ENCODE results near the gene EGFL8. TPM values are rescaled to one million over a fixed set of nuclear protein-coding genes. Genes with fewer than 3 reads are reported as not detected.
A peak's percentile ranks its signal among the peaks of the same experiment; 100 is the strongest.

Gene EGFL8
- total and polyA plus RNA-seq, 9 of the 15 experiments (the other 6 are each of a cell fraction or from before 2014, with no cell fraction given) = 2.2 to 47.4 (median 14.2) TPM

DNA sequence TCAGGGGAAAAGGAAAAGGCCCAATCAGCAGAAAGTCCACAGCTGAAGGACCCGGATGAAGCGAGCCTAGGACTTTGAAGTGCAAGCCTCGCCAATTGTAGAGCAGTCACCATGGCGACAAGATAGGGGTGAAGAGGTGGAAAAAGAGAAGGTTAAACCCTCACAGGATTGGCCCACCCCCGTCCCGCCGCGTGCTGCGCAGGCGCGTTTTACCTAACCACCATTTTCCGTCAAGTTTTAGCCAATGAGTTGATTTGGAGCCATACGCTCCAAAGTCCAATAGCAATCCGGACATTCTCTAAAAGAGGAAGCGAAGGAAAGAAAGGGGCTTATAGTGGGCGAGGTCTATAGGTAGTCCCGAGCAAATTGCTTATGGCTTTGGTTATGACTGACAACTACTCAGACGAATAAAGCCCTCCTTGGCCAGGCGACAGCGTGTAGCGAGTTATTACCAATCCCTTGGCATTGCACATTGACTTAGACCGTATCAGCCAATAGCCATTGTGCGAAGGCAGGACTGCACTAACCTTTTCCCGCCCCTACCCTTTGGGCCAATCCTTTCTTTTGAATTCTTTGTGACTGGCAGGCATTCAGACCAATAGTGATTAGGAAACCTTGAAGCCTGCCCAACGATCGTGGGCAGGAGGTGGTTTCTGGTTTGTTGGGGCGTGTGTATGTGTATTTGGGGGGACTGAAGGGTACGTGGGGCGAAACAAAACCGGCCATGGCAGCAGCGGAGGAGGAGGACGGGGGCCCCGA is 13.6 kb downstream of the EGFL8 start, which contains the start of gene RNF5 (continued):
- TF ChIP-seq CREB1 (IDR thresholded peaks at IDR 0.05) (peak; percentile 82), CREB1 (CRISPR knock-in tag; IDR thresholded peaks at IDR 0.05) (peak; percentile 49; the same call in 1 of the 2 replicates), ZFX (CRISPR knock-in tag; IDR thresholded peaks at IDR 0.05) (no peak), ZNF134 (CRISPR knock-in tag; conservative IDR thresholded peaks at IDR 0.05) (peak; percentile 39; the same call in 1 of the 2 replicates), ZNF445 (CRISPR knock-in tag; IDR thresholded peaks at IDR 0.05; ENCODE audit: low read depth) (no peak), ZNF165 (CRISPR knock-in tag; IDR thresholded peaks at IDR 0.05; ENCODE audit: borderline replicate concordance) (no peak), ZFPM2 (CRISPR knock-in tag; IDR thresholded peaks at IDR 0.05) (no peak), MYNN (IDR thresholded peaks at IDR 0.05) (no peak; the same call in none of the 2 replicates), MYNN (CRISPR knock-in tag; IDR thresholded peaks at IDR 0.05) (no peak)
- TF ChIP-seq, protein P1, sequence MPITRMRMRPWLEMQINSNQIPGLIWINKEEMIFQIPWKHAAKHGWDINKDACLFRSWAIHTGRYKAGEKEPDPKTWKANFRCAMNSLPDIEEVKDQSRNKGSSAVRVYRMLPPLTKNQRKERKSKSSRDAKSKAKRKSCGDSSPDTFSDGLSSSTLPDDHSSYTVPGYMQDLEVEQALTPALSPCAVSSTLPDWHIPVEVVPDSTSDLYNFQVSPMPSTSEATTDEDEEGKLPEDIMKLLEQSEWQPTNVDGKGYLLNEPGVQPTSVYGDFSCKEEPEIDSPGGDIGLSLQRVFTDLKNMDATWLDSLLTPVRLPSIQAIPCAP (CRISPR knock-in tag; IDR thresholded peaks at IDR 0.05; ENCODE audit: borderline replicate concordance) = no peak
- TF ChIP-seq, protein P2, sequence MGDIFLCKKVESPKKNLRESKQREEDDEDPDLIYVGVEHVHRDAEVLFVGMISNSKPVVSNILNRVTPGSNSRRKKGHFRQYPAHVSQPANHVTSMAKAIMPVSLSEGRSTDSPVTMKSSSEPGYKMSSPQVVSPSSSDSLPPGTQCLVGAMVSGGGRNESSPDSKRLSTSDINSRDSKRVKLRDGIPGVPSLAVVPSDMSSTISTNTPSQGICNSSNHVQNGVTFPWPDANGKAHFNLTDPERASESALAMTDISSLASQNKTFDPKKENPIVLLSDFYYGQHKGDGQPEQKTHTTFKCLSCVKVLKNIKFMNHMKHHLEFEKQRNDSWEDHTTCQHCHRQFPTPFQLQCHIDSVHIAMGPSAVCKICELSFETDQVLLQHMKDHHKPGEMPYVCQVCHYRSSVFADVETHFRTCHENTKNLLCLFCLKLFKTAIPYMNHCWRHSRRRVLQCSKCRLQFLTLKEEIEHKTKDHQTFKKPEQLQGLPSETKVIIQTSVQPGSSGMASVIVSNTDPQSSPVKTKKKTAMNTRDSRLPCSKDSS (IDR thresholded peaks at IDR 0.05; ENCODE audit: low read depth, partially characterized antibody) = no peak
- TF ChIP-seq, protein P3, sequence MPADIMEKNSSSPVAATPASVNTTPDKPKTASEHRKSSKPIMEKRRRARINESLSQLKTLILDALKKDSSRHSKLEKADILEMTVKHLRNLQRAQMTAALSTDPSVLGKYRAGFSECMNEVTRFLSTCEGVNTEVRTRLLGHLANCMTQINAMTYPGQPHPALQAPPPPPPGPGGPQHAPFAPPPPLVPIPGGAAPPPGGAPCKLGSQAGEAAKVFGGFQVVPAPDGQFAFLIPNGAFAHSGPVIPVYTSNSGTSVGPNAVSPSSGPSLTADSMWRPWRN (IDR thresholded peaks at IDR 0.05; ENCODE audit: low read depth) = no peak; the same call in 1 of the 2 replicates
- TF ChIP-seq, protein P4, sequence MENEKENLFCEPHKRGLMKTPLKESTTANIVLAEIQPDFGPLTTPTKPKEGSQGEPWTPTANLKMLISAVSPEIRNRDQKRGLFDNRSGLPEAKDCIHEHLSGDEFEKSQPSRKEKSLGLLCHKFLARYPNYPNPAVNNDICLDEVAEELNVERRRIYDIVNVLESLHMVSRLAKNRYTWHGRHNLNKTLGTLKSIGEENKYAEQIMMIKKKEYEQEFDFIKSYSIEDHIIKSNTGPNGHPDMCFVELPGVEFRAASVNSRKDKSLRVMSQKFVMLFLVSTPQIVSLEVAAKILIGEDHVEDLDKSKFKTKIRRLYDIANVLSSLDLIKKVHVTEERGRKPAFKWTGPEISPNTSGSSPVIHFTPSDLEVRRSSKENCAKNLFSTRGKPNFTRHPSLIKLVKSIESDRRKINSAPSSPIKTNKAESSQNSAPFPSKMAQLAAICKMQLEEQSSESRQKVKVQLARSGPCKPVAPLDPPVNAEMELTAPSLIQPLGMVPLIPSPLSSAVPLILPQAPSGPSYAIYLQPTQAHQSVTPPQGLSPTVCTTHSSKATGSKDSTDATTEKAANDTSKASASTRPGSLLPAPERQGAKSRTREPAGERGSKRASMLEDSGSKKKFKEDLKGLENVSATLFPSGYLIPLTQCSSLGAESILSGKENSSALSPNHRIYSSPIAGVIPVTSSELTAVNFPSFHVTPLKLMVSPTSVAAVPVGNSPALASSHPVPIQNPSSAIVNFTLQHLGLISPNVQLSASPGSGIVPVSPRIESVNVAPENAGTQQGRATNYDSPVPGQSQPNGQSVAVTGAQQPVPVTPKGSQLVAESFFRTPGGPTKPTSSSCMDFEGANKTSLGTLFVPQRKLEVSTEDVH (IDR thresholded peaks at IDR 0.05; ENCODE audit: low read depth, partially characterized antibody) = peak; percentile 52
- TF ChIP-seq, protein P5, sequence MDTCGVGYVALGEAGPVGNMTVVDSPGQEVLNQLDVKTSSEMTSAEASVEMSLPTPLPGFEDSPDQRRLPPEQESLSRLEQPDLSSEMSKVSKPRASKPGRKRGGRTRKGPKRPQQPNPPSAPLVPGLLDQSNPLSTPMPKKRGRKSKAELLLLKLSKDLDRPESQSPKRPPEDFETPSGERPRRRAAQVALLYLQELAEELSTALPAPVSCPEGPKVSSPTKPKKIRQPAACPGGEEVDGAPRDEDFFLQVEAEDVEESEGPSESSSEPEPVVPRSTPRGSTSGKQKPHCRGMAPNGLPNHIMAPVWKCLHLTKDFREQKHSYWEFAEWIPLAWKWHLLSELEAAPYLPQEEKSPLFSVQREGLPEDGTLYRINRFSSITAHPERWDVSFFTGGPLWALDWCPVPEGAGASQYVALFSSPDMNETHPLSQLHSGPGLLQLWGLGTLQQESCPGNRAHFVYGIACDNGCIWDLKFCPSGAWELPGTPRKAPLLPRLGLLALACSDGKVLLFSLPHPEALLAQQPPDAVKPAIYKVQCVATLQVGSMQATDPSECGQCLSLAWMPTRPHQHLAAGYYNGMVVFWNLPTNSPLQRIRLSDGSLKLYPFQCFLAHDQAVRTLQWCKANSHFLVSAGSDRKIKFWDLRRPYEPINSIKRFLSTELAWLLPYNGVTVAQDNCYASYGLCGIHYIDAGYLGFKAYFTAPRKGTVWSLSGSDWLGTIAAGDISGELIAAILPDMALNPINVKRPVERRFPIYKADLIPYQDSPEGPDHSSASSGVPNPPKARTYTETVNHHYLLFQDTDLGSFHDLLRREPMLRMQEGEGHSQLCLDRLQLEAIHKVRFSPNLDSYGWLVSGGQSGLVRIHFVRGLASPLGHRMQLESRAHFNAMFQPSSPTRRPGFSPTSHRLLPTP (IDR thresholded peaks at IDR 0.05; ENCODE audit: borderline replicate concordance, extremely low read depth, insufficient read length) = no peak
- TF ChIP-seq, protein P6, sequence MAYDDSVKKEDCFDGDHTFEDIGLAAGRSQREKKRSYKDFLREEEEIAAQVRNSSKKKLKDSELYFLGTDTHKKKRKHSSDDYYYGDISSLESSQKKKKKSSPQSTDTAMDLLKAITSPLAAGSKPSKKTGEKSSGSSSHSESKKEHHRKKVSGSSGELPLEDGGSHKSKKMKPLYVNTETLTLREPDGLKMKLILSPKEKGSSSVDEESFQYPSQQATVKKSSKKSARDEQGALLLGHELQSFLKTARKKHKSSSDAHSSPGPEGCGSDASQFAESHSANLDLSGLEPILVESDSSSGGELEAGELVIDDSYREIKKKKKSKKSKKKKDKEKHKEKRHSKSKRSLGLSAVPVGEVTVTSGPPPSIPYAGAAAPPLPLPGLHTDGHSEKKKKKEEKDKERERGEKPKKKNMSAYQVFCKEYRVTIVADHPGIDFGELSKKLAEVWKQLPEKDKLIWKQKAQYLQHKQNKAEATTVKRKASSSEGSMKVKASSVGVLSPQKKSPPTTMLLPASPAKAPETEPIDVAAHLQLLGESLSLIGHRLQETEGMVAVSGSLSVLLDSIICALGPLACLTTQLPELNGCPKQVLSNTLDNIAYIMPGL (CRISPR knock-in tag; IDR thresholded peaks at IDR 0.05) = no peak

All from K562 (cell line).